ENCODE data around the gene HSP90B1. TPM values are rescaled to one million over a fixed set of nuclear protein-coding genes. Genes with fewer than 3 reads are reported as not detected.

Gene HSP90B1
- total and polyA plus RNA-seq, 2 of the 13 experiments (the other 11 are each of a cell fraction or from before 2014, with no cell fraction given), result 800 to 954 TPM

GRCh38 chr12:103924761-103925641 lies 5.2 kb upstream of the HSP90B1 start:
- H3K27me3 ChIP-seq (ENCODE audit: control insufficient read depth in 1 of 2, insufficient read depth in 2 of 2, low read length in 2 of 2), result no peaks in the 10 kb centered on the region; a peak in 1 of 5 replicates
- no peak overlapping the region for H3K4me3 ChIP-seq (replicated peaks in 1 of 3; ENCODE audit: insufficient read depth in 1 of 3, low read depth in 2 of 3, low read length in 3 of 3)
- no peak for DNase-seq (ENCODE audit: low spot score)
- ATAC-seq, result no peak
- no peak overlapping the region for H3K9ac ChIP-seq (ENCODE audit: insufficient read depth, low read depth, low read length)
- no peak overlapping the region for H3K27ac ChIP-seq (ENCODE audit: extremely low read length, insufficient read depth, low read length)
- H3K4me2 ChIP-seq (ENCODE audit: low read depth, low read length), result no peak overlapping the region
- WGBS (ENCODE audit: low lambda C conversion rate), result 57% methylated on average over 8 of the region's 9 CpGs
- ChIA-PET CTCF (ENCODE audit: low intra/inter-chr PET ratio, low total read pairs) (no interaction called here), POLR2A (interaction anchor here (1.1 kb wide), 1 partner anchor 41 kb away, joined by 3 read pairs; the partner anchor contains the start of gene TDG)
- H3K9me3 ChIP-seq (ENCODE audit: low read length), result no peaks in the 10 kb centered on the region
- H2AFZ ChIP-seq (ENCODE audit: low read length), result no peak overlapping the region
- no TSS peak for BruUV-seq (replicated peaks)
- intact Hi-C loops (cut with micrococcal nuclease; ENCODE audit: unreplicated experiment) (no loop called here), in situ Hi-C loops (cut with HindIII; ENCODE audit: extremely low pct_ligation_motif_present, low pct_unique_long_range_greater_than_20kb) (no loop called here)
- H3K4me1 ChIP-seq (ENCODE audit: insufficient read depth, low read length), result peaks cover 9% of the 10 kb centered on the region; the same call in 1 of the 2 replicates
- H3K36me3 ChIP-seq (replicated peaks in 1 of 2; ENCODE audit: control insufficient read depth in 1 of 2, insufficient read depth in 2 of 2, low read length in 2 of 2), result no peaks in the 10 kb centered on the region
- no peaks in the 10 kb centered on the region for H4K20me1 ChIP-seq (ENCODE audit: insufficient read depth, low read length)
- H3K79me2 ChIP-seq (ENCODE audit: insufficient read depth, low read length), result no peaks in the 10 kb centered on the region
- no peak for FAIRE-seq
- no peak for TF ChIP-seq CCDC6 (CRISPR knock-in tag; IDR thresholded peaks at IDR 0.05)
- no peak for TF ChIP-seq JUND (CRISPR knock-in tag; IDR thresholded peaks at IDR 0.05)
- no peak for TF ChIP-seq BCLAF1 (IDR thresholded peaks at IDR 0.05)
- TF ChIP-seq, protein P1, sequence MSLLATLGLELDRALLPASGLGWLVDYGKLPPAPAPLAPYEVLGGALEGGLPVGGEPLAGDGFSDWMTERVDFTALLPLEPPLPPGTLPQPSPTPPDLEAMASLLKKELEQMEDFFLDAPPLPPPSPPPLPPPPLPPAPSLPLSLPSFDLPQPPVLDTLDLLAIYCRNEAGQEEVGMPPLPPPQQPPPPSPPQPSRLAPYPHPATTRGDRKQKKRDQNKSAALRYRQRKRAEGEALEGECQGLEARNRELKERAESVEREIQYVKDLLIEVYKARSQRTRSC (CRISPR knock-in tag; IDR thresholded peaks at IDR 0.05; ENCODE audit: low read depth), result no peak
- no peak for TF ChIP-seq PAXIP1 (CRISPR knock-in tag; conservative IDR thresholded peaks at IDR 0.05)
- no peak for TF ChIP-seq ATM (IDR thresholded peaks at IDR 0.05; ENCODE audit: borderline replicate concordance)
- TF ChIP-seq ZNF503 (CRISPR knock-in tag; IDR thresholded peaks at IDR 0.05), result no peak
- no peak for TF ChIP-seq REL (CRISPR knock-in tag; conservative IDR thresholded peaks at IDR 0.05)
- no peak for TF ChIP-seq HOXA7 (CRISPR knock-in tag; IDR thresholded peaks at IDR 0.05)
- no peak for TF ChIP-seq IKZF1 (IDR thresholded peaks at IDR 0.05)
- no peak for TF ChIP-seq ZNF343 (CRISPR knock-in tag; IDR thresholded peaks at IDR 0.05)
- TF ChIP-seq SMARCE1 (IDR thresholded peaks at IDR 0.05; ENCODE audit: borderline replicate concordance), result no peak
- TF ChIP-seq TMF1 (CRISPR knock-in tag; IDR thresholded peaks at IDR 0.05; ENCODE audit: low read depth), result no peak
